Urothelium cell line (cell line): ENCODE data around the gene CD59.

Experiments used
- DNase-seq: peaks from one replicate; pipeline ENCODE4 v3.0.0; 2011; ENCODE audit warnings: low spot score, mixed read lengths
- FAIRE-seq: peaks from 2 replicates; lab custom pipeline; 2011; peaks lifted over from hg19 to GRCh38; lab: Jason Lieb, UNC

Gene CD59, protein sequence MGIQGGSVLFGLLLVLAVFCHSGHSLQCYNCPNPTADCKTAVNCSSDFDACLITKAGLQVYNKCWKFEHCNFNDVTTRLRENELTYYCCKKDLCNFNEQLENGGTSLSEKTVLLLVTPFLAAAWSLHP

DNA sequence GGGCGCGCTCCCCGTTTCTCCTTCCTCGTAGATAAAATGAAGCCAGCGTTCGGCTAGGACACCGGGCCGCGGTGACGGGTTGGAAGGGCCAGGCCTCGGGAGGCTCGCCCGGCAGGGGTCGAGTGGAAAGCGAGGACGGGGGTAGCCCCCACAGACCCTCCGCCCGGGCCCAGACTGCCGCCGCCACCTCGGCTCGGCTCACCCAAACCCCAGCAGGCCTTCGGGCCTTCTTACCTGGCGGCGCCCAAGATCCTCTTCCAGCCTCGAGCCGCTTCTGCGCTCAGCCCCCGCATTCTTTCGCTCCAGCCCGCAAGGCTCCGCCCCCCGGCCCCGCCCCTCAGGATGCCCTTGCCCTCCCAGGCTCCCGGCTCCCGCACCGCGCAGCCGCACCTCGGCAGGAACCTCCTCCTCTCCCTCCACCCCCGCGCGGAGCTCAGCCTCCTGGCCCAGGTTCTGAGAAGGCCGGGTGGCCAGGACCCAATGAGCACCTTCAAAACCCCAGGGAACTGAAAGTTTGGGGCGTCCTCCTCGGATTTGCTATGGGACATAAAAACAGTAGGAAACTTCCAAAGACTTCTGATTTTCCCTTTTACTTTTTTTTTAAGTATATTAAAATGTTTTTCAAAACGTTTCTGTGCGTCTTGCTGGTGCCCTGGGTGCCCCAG, at the start of gene CD59:
Gene CD59 (minus strand): TSS at position 276 of the 665 bp plus-strand sequence. CDS start 13,978 bp downstream, outside the sequence.
- DNase-seq (peak; percentile 96), FAIRE-seq (no peak)

- FAIRE-seq, result no peak
- no peak for DNase-seq
Measured at GRCh38 chr11:33785609-33786008, 49.4 kb upstream of the CD59 start.

- FAIRE-seq (peak; percentile 56), DNase-seq (peak; percentile 61)
Measured at GRCh38 chr11:33779849-33780528, 43.8 kb upstream of the CD59 start.

DNA sequence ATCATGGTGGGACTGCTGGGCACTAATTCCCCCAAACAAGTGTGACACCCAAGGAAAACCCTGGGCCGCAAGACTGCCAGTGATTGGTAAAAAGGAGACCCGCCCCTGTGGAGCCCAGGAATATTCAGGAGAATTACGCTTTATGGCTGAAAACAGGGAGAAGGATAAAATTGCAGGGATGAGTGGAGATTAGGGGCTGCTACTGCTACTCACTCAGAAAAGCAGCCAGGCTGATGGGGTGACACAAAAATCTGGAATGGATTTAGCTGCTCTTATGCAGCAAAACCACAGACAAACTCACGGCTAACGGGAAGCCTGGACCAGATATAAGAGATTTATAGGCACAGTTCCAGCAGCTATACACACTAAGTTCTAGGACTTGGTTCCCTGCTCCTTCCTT, 42.5 kb upstream of the CD59 start:
- DNase-seq (no peak), FAIRE-seq (no peak)

DNA sequence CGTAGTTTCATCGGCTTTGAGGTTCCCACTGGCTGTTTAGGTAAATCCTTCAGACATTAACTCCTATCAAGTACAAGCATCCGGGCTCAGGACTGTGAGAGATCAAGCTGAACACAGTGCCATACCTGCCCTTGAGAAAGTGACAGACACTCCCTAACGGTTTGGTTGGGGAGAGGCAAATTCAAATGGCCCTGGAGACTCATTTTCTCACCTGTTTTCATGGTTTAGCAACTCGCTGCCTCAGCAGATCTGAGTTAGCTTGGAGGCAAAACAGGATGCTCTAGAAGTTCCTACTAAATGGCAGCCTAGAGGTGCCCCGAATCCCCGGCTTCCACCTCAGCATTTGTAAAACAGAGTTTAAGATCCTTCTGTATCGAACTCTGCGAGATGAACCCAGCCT, 41.7 kb upstream of the CD59 start:
- DNase-seq (no peak), FAIRE-seq (no peak)

GRCh38 chr11:33775832-33776470, 39.7 kb upstream of the CD59 start:
- FAIRE-seq (no peak), DNase-seq (no peak)

DNA sequence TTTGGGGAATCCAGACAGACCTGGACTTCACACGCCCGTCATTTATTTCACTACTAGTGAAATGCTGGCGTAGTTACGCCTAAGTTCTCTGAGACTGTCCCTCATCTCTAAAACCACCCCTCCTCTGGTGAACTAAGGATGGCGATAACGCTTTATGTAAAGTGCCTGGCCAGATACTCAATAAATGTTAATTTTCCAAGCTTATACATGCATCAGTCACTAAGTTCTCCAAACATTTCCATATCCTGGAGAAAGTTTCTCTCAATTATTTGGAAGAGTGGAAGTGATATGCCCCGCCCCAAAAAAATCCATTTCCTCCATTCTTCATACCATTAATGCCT, 39.2 kb upstream of the CD59 start:
- FAIRE-seq (no peak), DNase-seq (no peak)

DNA sequence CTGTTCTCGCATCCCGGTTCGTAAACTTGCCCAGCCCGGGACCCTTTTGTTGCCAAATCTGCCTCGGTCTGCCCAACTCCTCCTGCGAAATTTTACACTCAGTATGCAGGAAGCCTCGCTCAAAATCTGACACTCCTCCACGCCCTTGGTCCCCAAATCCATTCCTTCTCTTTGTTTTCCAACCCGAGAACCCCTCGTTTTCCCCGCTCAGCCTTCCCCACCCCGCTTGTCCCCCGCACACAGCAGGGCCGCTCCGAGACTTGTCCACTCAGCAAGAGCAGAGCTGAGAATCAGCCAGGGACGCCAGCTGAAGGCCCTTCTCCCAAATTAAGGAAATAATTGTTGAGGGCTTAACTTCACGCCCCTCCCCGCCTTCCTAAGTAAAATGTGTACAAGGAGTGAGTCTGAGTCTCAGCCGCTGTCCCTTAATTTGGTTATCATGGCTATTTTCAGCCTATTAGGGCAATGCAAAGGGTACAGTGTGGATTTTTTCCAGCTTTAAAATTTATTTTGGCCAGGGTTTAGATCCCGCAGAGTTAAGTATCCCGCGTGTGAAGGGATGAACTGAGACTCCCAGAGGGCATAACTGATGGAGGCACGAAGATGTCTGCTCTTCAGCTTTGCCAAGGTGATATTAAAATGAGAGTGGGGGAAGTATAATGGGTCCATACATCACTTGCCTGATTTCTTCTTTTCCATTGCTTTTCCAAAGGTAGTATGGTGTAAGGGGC, 38.7 kb upstream of the CD59 start:
- DNase-seq (peak; percentile 14), FAIRE-seq (no peak)

DNA sequence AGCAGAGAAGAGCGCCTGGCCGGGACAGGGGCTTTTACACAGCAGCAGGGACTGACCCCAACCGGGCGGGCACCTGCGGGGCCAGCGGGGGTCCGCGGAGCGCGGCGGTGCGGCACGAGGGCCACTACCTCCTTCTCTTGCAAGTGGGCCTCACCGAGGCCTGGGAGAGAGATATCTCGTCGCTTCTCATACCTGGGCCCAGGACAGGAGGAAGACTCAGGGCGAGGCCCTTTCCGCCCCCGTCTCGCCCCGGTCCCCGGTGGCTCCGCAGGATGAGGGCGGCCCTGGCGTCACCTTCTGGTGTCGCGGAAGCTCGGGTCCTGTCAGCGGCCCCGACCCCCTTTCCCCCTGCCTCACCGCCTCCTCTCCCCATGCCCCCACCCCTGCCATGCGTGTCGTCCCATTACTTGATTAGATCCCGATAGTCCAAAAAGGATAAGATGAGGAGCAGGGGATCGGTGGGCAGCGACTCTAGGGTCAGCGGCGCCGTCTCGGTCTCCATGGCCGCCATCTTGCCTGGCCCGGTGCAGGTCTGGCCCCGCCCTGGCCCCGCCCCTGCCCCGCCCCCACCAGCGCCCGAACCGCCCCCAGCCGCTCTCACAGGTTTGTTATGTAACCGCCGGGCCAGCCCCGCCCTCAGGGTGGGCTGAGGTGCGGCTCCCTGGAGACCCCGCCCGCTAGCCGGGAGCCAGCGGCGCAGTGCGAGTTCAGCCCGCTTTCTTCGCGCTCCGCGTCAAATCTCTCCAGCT, 37.9 kb upstream of the CD59 start, which contains the start of gene FBXO3:
Gene FBXO3 (minus strand): TSS at position 534 of the 749 bp plus-strand sequence. CDS start 23 bp downstream, at position 511.
- DNase-seq (peak; percentile 98), FAIRE-seq (no peak)

- peak; percentile 26 for DNase-seq
- FAIRE-seq, result no peak
Measured at GRCh38 chr11:33773404-33773986, 37.3 kb upstream of the CD59 start.

GRCh38 chr11:33772870-33773269, 36.6 kb upstream of the CD59 start:
- FAIRE-seq (no peak), DNase-seq (no peak)

DNA sequence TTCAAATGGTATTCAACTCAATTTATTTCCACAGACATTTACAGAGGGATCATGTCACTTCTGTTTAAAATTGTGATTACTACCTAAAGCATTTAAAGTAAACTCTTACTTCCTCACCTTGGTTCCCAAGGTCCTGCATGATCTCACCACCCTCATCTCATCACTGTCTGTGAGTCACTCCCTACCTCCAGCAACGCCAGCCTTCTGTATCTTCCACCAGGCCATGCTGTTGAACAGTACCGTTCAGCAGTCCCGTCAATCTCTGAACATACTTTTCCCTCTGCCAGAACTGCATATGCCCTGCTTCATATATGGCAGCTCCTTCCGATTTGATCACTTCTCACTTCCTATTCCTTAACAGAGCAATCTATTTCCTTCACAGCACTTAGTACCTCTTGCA, 36.1 kb upstream of the CD59 start:
- DNase-seq, result peak; percentile 31
- no peak for FAIRE-seq

DNA sequence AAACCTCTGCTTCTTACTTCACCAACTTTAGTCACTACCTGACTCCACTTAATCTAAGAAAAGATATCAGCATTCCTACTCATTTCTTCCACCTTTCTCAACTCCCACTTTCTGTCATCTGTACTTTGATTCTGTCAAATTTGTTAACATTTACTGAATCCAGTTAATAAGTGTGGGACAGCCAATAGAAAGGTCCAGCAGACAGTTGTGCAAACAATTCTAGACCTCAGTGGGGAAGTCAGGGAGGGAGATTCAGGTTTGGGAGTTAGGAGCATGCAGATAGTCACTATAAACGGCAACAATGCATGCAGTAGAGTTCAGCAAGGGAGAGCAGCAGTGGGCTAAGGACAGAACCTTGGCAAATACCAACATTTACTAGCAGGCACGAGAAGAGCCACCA, 34.0 kb upstream of the CD59 start:
- DNase-seq (no peak), FAIRE-seq (no peak)

DNA sequence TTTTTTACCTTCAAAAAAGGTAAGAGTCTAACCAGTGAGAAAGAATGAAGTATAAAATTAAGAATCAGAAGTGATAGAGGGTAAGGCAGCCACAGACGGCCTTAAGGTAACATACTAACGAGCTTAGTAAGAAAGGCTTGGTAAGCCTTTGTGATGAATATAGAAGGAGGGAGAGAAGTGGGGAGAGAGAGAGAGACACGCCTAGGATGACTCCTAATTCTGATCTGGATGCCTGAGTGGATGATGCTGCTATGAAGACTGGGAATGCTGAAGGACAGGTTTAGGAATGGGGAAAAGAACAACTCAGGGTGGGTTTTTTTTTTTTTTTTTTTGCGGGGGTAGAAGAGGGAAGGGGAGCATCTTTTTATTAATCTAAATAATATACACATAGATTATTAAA, 33.3 kb upstream of the CD59 start:
- FAIRE-seq (no peak), DNase-seq (no peak)

- FAIRE-seq (no peak), DNase-seq (no peak)
Measured at GRCh38 chr11:33767624-33768023, 31.4 kb upstream of the CD59 start.

DNA sequence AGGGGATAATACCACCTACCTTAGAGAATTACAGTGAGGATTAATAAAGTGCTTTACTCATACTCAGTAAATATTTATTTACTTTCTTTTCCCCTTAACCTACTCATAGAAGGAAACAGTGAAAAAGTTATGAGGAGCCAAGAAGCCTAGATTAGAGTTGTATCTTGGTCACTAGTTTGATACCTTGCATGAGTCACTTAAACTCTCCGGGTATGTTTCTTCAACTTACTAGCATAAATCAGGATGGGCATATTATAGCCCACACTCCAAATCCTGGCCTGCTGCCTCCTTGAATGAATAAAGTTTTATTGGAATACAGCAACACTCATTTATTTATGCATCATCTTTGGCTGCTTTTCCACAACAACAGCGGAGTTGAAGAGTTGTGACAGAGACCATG, 29.9 kb upstream of the CD59 start:
- FAIRE-seq, result no peak

GRCh38 chr11:33761471-33761870, 25.2 kb upstream of the CD59 start:
- no peak for FAIRE-seq

More for the DNA sequence above, 29.9 kb upstream of the CD59 start:
- no peak for DNase-seq

DNA sequence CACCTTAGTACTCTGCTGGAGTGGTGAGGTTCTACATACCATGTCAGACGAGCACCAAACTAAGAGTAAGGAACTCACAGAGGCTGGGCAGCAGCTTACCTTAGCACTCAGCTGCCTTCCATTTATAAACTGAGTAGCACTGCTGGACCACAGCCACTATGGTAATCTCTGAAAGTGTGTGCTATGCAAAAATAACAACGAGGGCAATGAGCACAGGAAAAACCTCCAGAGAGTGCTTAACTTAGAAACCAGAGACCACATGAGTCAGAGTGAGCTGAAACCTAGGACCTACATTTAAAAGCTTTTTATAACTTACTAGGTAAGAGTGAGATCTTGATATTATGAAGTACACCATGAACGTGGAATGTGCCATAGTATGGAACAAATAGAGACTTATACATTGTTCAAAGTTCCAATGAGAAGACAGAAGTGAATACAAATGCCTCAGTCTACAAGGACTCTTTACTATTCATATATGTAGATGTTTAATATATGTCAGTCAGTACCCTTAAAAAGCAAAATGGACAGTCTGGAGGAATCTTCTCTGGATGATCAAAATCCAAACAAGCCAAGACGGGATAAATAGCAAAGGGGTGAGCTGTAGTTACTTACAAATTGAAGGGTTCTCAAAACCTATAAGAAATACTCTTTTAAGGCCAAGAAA, 17.2 kb upstream of the CD59 start:
- no peak for DNase-seq
- no peak for FAIRE-seq

More at GRCh38 chr11:33761471-33761870, 25.2 kb upstream of the CD59 start:
- DNase-seq, result no peak

- FAIRE-seq, result no peak
- no peak for DNase-seq
Measured at GRCh38 chr11:33751878-33752277, 15.7 kb upstream of the CD59 start.
